Endothelial cell of hepatic sinusoid (primary cell): ENCODE data around the gene KLF12.

Experiments
- in situ Hi-C: cut with HindIII; loops from 2 replicates; pipeline ENCODE4 v1.10.0; 2017; ENCODE audit warnings: low sequenced_read_pairs

The KLF12 gene

GRCh38 chr13:74135326-74136083 is 1.3 kb upstream of the KLF12 start:
- in situ Hi-C loops, result no loop called here

DNA sequence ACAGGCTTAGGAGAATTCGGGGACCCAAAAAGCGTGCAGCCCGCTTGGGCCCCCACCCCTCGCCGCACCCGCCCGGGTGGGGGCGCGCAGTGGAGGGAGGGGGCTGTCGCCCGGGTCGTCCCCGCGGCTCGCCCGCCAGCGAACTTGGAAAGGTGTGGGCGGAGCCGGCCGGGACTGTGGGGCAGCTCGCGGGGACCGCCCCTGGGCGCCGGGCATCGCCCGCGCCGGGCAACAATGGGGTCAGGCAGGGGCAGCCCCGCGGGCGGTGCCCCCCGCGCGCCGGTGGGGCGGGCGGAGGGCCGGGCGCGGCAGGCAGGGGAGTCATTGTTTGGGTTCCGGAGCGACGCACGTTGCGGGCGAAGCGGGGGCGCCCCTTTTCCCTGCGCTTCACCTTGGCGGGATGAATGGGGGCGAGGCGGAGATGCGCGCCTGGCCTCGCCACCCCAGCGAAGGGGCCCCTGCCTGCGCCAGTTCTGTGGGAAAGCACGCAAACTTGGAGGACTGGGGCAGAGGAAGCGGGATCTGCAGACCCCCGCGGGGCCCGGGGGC is 647 bp upstream of the KLF12 start:
- in situ Hi-C loops, result no loop called here

DNA sequence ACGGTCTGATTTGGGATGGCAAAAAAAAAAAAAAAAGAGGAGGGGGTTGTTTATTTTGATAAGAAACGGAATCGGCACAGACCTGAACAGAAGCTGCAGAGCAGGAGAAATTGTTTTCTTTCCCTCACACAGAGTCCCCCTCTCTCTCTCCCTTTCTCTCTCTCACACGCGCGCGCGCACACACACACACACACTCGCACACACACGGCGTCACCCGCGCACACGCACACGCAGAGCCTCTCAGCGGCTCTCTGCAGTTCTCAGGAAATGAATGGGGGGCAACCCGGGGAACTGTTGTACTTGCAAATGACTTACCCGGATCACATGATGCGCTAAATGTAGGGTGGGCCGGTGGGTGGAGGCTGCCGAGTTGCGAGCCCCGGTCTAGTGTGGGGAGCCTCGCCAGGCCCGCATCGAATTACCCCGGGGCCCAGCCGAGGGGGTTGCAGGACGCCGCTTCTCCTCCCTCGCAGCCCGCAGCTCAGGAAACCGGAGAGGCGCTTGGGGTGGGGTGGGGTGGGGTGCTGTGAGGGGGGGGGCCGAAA is 475 bp downstream of the KLF12 start:
- in situ Hi-C loops, result no loop called here

- in situ Hi-C loops, result no loop called here
Observed at GRCh38 chr13:74132776-74133656, 1.2 kb downstream of the KLF12 start.

- in situ Hi-C loops, result no loop called here
Observed at GRCh38 chr13:74132152-74132775, 1.9 kb downstream of the KLF12 start.

- in situ Hi-C loops, result no loop called here
Observed at GRCh38 chr13:74131227-74131626, 3.0 kb downstream of the KLF12 start.

GRCh38 chr13:74129500-74130191 is 4.6 kb downstream of the KLF12 start:
- in situ Hi-C loops, result no loop called here

- in situ Hi-C loops, result no loop called here
Observed at GRCh38 chr13:74128156-74128767, 5.9 kb downstream of the KLF12 start.

DNA sequence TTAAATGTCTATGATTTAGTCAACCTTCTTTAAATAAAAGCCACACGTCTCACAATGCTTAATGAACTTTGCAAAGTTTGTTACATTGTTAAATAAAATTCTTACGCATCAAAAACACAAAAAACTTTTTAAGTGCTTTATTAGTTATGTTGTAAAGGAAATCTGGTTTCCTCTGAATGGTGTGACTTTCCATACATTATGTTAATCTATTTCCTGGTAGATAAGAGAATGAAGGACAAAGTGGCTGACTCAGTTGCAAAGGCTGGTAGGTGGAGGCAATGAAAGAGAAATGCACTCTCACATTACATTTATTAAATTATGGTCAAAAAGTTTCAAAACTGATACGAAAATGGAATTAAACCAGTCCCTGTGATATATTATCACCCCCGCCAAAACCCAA is 15.9 kb downstream of the KLF12 start:
- in situ Hi-C loops, result no loop called here

DNA sequence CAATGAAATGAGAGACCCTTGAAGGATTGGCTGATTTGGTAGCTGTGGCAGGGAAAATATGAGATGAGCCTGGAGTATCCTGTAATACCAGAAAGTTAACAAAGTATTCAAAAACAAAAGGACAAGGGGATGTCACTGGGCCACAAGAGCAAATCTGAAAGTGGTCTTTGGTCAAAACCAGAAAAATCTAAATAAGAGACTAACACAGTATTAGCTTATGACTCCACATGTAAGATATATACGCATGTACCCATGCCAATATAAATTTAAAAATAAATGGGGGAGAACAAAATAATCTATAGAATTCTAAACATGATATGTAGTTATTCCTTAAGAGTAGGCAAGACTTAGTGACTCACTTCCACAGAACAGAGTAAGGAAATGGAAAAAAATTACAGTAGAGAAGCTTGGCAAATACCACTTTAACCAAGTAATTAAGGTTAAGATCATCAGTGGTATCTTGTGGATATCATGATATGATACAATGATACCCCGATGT is 16.9 kb downstream of the KLF12 start:
- in situ Hi-C loops, result no loop called here

GRCh38 chr13:74115133-74115532 is 19.1 kb downstream of the KLF12 start:
- in situ Hi-C loops, result no loop called here

- in situ Hi-C loops, result no loop called here
Observed at GRCh38 chr13:74114641-74115040, 19.6 kb downstream of the KLF12 start.

DNA sequence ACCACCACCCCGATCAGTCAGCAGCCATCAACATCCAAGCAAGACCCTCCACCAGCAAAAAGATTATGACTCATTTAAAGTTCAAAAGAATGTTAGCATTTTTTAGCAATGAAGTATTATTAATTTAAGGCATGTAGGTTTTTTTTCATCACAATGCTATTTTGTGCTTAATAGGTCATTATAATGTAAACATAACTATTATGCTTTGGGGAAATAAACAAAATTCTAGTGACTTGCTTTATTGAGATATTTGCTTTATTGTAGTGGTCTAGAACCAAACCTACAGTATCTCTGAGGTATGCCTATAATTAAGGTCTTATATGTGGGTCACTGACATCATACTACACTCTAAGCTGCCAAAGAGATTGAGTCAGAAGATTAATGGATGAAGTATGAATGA is 20.0 kb downstream of the KLF12 start:
- in situ Hi-C loops, result no loop called here

GRCh38 chr13:74111901-74112824 is 22.0 kb downstream of the KLF12 start:
- in situ Hi-C loops, result no loop called here

DNA sequence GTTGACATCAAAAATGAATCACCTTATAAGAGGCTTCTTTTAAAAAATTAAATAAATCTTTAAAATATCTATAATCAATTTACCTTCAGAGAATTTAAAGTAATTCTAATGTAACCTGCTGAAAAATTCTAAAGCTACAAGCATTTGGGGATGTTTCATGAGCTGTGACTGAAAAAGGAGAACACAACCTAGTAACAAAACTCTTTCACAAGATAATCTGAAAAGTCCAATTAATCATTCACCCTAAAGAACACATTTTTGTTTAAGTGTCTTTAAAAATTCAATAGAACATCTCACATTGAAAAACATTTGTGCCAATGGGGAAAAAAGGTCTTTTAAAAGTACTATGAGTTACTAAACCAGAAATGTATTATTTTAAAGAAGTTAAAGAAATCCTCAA is 22.8 kb downstream of the KLF12 start:
- in situ Hi-C loops, result no loop called here

DNA sequence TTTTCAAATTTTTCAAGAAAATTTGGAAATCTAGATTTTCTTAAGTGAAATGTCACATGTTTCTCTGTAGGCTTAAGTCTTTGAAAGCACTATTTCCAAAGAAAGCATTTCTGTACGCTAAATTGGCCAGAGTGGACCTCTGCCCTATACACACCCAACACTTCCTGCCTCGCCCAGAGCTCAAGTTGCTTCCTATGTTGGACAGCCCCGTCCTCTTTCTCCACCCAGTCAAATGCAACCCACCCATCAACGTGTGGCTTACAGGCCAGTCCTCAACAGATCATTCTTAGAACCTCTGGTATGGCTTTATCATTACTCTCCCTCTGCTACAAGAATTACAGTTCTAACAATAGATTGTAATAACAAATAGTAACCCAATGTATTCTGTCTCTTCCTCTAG is 24.2 kb downstream of the KLF12 start:
- in situ Hi-C loops, result no loop called here

DNA sequence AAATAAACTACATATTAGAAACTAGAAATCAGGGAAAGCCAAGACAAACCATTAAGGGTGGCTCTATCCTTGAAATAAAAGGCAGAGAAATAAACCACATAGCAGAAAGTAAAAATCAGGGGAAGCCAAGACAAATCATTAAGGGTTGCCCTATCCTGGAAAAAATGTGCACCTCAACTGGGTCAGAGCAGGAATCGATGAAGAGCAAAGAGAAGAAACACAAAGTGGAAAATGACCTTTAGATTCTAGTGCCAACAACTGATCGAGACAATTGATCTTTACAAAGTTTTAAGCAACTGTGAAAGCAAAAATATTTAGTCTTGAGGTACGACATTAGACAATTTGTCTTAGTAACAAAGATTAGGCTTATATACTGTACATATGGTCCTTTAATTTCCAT is 26.6 kb downstream of the KLF12 start:
- in situ Hi-C loops, result no loop called here

GRCh38 chr13:74105871-74106270 is 28.3 kb downstream of the KLF12 start:
- in situ Hi-C loops, result no loop called here
